ENCODE measurements around the gene PREX1.
"Not testable (repeated sequence)": the region's sequence is repeated elsewhere in the genome, so short reads cannot be mapped to it uniquely, and the experiment has no call there.

PREX1 gene

DNA sequence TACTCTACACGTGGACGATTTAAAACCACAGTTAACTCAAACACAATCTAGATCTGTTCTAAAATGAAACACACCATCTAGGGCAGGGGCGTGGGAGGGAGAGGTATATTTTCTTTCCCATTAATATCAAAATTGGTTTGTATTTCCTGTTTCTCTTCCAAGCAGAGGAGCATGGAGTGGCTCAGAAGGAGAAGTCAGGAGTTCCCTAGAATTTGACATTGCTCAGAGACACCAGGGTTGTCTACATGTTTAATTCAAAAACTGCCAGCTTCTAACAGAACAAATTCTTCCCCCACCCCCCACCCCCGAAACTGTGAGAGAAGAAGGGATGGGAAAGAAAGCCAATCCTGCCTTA lies 2.3 kb downstream of the PREX1 start:
- no peak for DNase-seq (ENCODE audit: low spot score)

- DNase-seq (ENCODE audit: low spot score): no peak
Measured at GRCh38 chr20:48824830-48825565, 2.8 kb downstream of the PREX1 start.

DNA sequence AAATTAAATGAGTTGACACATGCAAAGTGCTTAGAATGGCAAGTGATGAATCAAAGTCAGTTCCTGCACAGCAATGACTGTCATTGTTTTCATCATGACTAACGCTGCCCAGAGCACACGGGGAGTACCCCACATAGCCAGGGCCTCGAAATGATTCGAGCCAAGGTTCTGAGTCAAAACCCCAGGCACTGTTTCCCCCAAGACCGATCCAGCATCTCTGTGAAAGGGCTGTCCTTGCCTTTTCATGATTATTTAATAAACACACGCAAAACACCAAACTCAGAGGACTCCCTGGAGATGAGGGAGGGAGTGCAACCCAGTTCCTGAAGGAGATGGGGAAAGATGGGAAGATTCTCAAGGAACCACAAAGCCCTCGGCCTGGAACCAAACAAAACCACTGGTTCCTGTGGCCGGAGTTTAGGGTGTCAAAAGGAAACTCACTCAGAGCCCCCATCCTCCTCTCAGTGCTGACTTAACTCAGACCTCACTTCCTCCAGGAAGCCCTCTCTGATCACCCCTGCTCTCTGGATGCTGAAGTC lies 3.8 kb downstream of the PREX1 start:
- no peak for DNase-seq (ENCODE audit: low spot score)

- DNase-seq (ENCODE audit: low spot score): no peak
Measured at GRCh38 chr20:48823476-48823875, 4.3 kb downstream of the PREX1 start.

GRCh38 chr20:48822879-48823385 lies 4.9 kb downstream of the PREX1 start:
- DNase-seq (ENCODE audit: low spot score): no peak

- no peak for DNase-seq (ENCODE audit: low spot score)
Measured at GRCh38 chr20:48822178-48822577, 5.6 kb downstream of the PREX1 start.

DNA sequence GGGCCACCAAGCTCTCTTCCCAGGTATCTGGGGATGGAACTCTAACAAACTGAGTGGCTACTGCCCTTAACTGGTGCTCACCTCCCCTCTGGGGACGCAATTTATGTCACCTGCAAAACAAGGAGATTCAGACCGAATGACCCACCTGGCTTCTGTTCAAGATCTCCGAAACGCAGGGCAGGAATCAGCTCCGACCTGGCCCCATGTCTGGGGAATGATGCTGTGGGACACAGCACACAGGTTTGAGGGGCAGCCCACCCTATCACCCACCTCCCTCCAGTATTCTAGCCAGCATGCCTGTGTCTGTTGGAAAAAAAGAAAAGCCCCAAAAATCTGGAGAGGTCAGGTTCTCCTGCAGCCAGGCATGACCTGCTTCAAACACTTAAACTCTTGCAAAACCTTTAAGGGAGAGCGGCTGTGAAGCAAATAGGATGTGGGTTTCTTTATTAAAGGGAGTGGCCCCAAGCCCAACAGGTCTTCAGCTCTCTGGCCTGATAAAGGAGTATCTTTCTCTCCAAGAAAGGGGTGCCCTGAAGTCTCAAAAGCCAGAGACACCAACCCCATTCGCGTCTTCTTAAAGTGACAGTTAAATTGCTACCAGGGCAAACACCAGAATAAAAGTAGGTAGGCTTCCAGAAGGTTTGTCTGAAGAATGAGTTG lies 6.4 kb downstream of the PREX1 start:
- no peak for DNase-seq (ENCODE audit: low spot score)

DNA sequence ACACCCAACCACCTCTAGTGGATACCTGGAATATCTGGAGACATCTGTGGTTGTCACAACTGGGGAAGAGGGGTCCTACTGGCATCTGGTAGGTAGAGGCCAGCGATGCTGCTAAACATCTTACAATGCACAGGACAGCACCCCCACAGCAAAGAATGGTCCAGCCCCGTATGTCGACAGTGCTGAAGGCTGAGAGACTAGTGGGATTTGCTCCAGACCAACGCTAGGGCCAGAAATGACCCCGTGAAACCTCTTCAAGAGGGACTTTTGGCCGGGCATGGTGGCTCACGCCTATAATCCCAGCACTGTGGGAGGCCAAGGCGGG lies 7.2 kb downstream of the PREX1 start:
- no peak for DNase-seq (ENCODE audit: low spot score)

DNA sequence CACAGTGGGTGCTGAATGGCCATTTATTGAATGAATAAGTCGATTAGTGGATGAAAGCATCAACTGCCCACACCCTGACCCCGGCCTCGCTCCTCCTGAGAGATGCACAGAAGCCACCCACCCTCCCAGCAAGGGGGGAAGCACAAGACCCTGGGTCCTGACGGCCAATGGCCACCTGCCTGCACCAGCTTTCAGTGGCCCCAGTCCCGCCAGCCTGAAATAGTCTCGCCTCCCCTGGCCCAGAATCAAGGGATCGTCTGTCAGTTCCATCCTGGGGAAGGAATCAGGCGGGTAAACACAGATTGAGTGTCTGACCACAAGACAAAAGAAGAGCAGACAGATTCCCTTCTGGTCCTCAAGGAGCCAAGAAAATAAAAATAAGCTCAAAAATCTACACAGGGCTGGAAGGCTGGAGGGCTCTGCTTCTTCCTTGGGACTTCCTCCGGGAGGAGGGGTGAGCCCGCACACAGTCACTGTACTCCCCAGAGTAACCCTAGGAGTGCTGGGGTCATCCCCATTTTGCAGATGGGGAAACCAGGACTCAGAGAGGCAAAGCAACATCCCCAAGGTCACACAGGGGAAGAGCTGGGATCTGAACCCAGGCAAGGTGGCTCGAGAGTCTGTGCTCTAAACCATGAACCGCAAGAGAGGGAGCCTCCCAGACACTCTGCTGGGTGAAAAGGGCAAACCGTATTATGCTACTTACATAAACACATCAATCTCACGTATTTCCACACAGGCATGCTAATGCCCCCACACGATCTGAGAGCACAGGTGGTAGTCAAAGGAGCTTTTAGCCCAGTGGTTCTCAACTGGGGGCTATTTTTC lies 7.8 kb downstream of the PREX1 start:
- DNase-seq (ENCODE audit: low spot score): no peak

GRCh38 chr20:48819089-48819488 lies 8.7 kb downstream of the PREX1 start:
- no peak for DNase-seq (ENCODE audit: low spot score)

DNA sequence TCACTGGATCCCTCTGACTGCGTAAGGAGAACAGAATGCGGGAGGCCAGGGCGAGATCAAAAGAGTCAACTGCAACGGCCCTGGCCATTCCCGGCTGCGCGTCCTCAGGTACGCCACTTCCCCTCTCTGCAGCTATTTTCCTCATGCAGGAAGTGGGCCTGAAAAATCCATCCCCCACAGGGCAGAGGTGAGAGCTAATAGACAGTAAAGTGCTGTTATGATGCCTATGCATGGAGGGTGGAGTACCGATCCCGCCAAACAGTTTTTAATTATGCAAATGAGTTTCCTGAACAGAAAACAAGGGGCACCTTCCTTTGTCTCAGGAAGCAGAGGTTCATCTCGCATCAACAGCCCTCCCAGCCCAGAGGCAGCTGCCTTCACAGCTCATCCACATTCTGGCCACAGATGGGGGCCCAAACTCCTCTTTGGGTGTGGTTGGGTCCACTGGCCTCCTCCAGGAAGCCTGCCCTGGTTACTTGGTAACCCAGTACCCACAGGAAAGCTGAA lies 9.3 kb downstream of the PREX1 start:
- DNase-seq (ENCODE audit: low spot score): no peak

DNA sequence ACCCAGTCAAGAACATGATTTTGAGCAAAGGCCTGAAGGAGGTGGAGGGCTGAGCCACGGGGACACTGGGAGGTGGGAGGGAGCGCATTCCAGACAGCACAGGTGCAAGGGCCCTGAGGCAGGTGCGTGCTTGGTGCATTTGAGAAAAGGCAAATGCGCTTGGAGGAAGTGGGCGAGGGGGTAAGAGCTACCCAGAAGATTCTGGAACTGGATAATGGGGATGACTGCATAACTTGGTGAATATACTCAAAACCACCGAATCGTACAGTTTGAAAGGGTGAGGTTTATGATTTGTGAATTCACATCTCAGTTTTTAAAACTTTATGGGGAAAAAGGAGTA lies 9.8 kb downstream of the PREX1 start:
- DNase-seq (ENCODE audit: low spot score): no peak

GRCh38 chr20:48817367-48818030 lies 10.3 kb downstream of the PREX1 start:
- DNase-seq (ENCODE audit: low spot score): no peak

DNA sequence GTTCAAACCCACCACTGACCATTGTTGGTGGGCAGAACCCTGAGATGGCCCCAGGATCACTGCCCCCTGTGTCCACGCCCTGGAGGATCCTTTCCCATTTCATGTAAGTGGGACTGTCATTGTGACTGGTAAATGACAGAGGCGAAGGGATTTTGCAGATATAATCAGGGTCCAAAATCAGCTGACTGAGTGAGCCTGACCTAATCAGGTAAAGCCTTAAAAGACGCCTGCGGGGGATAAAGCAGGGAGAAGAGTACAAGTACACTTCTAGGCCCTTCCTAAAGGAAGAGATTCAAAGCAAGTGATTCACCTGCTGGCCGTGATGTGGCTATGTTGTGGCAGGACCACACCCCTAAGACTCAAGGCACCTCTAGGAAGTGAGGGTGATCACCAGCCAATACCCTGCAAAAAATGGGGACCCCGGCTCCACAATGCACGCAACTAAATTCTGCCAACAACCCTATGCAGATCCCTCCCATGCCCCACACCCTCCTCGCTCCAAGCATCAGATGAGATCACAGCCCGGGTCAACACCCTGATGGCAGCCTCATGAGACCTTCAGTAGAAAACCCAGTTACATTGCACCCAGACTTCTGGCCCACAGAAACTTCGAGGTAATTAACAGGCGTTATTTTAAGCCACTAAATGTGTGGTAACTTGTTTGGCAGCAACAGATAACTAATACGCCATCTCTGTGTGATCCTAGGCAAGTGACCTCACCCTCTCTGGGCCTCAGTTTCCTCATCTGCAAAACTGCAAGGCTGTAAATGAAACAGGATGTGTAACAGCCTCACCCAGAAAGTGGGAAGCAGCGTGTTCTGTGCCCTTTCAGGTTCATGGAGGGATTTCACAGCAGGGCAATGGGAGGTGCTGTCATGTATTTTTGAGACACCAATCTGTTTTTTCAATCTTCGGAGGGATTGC lies 11.3 kb downstream of the PREX1 start:
- no peak for DNase-seq (ENCODE audit: low spot score)

- no peak for DNase-seq (ENCODE audit: low spot score)
Measured at GRCh38 chr20:48815537-48815936, 12.3 kb downstream of the PREX1 start.

DNA sequence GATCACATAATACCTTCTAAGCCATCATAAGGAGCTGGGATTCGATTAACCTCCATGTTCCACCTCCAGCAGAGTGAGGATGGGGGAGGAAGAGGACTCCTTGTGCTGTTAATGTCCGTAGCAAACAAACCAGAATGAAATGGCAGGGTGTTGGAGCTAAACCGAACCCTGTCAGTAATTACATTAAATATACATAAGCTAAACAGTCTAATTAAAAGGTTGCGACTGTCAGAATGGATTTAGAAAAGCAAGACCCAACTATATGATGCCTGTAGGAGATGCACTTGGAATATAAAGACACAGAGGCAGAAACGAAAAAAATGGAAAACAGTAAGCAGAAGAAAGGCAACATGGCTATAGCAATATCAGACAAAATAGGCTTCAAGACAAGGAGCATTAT lies 13.2 kb downstream of the PREX1 start:
- no peak for DNase-seq (ENCODE audit: low spot score)

DNA sequence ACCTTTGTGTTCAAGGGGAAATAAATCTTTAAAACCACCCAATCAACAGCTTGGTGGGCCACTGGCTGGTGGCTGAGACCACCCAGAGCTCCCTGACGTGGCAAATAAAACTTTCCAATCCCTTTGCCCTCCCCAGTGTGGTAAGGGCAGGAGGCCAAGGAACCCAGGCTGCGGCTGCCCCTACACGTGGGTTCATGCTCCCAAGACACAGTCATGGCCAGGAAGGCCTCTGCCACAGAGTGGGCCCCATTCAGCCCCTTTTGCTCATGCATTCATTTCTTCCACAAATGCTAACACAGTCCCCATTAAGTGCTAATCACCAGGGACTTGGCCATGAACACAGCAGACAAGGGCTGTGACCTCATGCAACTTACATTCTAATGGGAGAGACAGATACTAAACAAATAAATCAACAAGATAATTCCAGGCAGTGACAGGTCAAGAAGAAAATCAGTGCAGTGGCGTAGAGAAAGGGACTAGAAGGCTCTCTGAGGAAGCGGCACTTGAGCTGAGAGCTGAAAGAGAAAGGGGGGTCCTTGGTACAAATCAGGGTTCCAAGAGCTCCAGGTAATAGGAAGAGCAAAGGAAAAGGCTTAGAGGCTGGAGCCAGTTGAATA lies 13.8 kb downstream of the PREX1 start:
- no peak for DNase-seq (ENCODE audit: low spot score)

DNA sequence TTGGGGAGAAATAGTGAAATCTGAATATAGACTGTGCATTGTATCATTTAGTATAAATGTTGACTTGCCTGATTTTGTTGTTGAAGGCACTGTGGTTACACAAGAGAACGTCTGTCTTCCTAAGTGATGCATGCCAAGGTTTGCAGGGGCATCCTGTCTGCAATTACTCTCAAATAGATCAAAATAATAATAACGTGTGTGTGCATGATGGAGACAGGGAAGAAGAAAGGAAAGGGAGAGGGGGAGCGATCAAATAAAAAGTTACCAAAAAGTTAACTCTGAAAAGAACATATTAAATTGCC lies 14.4 kb downstream of the PREX1 start:
- no peak for DNase-seq (ENCODE audit: low spot score)

DNA sequence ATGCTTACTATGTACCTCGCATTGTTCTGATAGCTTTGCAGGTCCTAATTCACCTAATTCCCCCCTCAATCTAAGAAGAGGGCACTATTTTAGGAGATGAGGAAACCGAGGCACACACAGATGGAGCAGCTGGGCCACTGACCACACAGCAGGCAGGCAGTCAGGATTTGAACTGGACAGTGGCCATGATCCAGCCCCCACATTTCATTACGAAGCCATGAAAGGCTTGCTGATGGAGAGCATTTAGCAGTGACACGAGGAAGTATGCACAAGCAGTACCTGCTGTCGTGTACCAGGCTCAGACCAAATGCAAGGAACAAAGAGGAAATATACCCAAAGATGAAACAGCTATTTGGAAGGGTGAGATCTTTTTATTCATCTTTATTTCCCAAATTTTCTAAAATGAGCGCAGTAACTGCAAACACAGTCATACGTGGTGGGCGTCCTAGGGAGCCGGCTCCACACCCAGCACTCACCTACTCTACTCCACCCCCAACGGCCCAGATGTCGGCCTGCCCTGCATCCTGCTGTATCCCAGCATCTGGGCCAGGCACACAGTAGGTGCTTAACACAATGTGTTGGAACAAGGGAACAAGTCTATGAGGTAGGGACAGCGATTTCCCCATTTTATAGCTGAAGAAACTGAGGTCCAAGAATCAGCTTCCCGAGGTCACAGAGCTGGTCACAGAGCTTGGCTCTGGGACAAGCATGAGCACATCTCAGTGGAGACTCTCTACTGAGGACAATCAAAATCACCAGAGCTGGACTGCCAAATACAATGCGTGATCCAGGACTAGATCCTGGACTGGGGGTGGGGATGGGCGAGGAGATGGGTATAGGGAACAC lies 15.0 kb downstream of the PREX1 start:
- no peak for DNase-seq (ENCODE audit: low spot score)

GRCh38 chr20:48812114-48812513 lies 15.7 kb downstream of the PREX1 start:
- not testable (repeated sequence) for DNase-seq (ENCODE audit: low spot score)
